Measurements from ENCODE around the gene ZNF618.

DNA sequence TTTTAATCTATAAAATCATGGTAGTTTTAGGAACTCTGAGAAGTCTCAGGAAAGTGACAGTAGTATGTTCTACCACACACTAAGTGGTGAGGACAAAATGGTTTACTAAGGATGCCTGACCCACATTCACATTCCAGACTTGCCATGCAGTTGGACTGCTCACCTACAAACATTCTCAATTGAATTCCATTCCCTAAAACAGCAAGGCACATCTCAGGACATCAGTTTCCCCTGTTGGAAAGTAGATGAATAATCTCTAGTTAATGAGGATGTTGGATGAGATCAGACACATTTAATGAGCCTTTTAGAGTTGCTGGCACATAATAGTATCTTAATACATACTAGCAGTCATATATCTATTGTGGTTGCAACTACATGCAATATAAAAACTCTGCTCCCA lies 76.6 kb downstream of the ZNF618 start:
- TF ChIP-seq CTCF (IDR thresholded peaks at IDR 0.05) = no peak
- TF ChIP-seq POLR2A (IDR thresholded peaks at IDR 0.05) = no peak
